HG03439 (cell line): ENCODE measurements around the gene TBATA.

Experiments used
- ATAC-seq: cut with Tn5 transposase; IDR thresholded peaks from one replicate; pipeline ENCODE4 v1.9.1; 2021; ENCODE audit warnings: mild to moderate bottlenecking, moderate library complexity; ENCODE audit not compliant: unreplicated experiment

The TBATA gene

DNA sequence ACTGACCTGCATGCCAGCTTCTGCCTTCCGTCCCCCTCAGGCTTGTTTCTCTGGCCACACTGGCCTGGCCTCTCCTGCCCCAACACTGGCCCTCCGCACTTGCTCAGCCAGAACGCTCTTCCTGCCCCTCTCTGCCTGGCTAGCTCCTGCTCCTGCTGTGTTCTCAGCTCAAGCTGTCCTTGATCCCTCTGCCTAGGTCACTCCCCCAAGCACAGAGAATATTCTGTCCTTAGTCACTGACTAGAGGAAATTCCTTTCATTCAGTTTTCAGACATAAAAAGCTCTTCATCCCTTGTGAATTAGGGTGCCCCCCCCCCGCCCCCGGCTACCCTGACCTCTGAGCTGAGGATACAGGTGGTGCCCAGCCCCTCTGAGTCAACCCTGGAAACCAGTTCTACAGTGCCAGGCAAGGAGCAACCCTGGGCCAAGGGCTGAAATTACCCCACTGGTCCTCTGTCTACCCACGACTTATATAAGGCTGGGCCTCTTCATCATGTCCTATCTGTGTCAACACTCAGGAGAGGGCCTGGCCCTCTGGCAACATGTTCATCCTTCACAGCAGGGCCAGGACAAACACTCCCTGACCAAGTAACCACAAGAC, 23.9 kb upstream of the TBATA start:
- ATAC-seq, result no peak

DNA sequence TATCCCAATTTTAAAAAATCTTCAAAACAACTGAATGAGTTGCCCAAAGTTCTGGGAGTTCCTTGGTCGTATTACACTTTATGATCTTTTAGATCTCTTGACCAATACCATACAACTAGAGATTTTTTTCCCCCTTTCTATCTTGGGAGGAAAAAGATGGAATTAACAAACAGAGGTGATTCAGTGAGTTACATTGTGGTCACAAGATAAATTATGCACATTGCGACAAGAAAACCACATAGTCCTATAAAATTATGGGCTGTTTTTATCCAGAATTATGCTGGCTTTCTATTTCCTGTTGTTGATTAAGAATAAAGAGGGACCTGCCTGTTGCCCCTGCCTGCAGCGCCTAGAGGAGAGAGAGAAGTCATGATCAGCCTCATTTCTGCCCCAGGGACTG, 22.4 kb upstream of the TBATA start:
- ATAC-seq, result no peak

DNA sequence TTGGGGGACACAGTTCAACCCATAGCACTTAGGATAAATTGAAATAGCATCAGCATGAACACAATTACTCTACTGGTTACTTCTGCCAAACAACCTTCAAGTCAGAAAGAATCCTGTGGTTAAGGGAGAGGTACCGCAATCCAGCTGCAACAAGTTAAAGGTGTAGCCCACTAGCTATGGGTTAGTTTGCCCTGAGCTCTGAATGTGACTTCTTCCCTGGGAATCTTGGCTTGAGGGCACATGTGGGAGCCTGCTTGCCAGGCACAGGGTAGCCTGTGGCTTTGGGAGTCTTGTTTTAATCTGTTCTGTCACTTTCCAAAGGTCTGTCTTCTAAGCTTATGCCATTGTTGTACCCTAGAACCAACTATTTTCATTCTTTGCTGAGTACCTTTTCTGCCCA, 21.7 kb upstream of the TBATA start:
- no peak for ATAC-seq

DNA sequence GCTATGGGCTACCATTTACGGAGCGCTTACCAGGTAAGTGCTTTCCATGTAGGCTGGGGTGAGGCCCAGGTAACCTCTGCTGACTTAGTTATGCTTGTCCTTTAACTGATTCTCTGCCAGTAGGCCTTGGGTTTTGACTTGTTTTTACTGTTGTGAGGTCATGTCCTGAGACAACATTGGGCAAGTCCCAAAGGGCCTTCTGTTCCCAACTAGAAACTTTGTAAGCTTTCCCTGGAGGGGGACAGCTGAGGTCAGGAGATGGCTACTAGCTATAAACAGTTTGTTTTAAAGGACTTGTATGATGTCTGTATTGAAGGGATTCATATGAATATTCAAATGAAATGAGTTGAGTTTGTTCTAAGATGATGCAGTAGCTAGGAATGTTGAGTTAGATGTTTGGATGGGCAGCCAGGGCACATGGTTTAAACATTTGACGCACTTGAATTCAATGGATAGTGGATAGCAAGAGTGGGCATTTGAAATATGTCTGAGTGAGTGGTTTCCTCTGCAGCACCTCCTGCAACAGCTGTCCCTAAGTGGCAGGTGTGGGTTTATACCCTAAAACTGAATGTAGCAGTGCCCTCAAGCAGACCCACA, 20.5 kb upstream of the TBATA start:
- ATAC-seq, result no peak

DNA sequence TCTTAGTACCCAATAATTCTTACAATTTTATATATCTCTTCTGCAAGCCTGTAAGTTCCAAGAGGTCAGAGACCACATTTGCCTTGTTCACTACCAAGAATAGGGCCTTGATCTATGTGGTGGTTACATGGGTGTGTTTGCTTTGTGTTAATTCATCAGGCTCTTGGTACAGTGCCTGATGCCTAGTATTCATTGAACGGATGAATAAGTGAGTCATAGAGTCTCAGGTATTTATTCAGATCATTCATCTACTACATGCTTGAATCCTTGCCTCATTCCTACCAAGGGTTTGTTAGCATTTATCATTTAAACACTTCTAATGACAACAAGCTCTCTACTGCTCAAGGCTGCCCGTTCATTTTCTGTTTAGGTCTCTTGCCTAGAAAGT, 19.2 kb upstream of the TBATA start:
- no peak for ATAC-seq

DNA sequence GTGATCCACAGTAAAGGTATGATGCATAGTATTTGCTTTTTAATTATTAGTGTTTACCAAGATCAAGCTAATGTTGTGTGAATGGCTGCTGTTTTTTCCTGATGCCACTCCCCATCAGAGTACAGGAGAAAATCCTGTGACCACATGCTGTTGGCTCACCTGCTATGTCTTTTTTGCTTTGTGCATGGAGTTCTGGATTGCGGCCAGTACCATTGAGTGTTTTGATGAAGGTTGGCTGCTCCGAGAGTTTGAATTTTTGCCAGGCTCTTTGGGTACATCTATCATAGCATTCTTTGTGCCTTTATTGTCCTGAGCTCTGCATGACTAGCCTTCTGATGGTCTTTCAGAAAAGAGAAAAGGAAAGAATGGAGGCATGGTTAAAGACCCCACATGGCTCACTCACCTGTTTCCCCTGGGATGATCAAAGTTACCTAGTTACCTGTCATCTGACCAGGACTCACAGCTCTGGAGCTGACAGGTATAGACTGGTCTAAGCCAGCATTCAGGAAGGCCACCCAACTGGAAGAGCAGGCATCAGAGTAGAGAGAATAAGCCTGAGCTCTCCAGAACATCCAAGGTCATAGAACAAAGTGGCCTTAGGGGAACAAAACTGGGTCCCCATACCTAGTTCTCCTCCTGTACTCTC, 18.7 kb upstream of the TBATA start:
- ATAC-seq, result no peak

DNA sequence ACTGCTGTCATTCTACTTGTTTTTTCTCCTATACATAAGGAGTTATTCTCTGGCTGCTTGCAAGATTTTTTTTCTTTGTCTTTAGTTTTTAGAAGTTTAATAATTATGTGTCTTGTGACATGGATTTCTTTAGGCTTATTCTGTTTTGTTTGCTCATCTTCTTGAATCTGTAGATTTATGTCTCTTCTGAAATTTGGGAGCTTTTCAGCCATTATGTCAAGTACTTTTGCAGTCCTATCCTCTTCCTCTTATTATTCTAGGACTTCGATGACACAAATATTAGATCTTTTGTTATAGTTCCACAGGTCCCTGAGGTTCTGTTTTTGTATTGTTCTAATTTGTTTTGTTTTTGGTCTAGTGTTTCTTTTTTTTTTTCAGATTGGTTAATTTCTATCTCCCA, 16.7 kb upstream of the TBATA start:
- ATAC-seq, result no peak

DNA sequence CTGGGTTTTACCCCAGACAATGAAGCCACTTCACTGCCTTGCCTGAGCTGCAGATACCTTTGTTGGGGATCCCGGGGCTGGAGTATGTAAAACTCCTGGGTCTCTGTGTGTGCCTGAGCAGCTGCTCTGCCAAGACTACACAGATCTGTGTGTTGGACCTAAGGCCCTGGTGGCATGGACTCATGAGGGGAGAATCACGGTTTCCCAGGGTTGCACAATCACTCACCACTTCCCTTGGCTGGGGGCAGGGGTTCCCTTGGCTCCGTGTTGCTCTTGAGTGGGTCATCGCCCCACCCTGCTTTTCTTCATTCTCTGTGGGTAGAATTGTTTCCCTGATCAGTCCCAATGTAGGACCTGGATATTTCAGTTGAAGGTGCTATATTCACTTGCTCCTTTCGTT, 13.9 kb upstream of the TBATA start:
- ATAC-seq, result no peak

DNA sequence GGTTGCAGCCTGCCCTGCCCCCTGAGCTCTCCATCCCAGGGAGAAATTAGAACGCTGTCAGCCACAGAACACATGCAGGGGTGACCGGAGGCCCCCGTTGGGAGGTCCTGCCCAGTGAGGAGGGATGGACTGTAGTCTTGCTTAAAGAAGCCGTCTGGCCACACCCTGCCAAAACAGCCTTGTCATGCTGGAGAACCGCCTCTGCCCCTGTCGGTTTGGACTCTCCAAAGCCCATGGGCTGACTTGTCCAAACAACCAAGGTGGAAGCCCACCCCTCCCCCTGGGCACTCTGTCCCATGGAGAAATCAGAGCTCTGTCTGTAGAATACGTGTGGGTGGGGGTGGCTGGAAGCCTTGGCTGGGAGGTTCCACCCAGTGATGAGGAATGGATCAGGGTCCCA, 12.7 kb upstream of the TBATA start:
- ATAC-seq, result no peak

DNA sequence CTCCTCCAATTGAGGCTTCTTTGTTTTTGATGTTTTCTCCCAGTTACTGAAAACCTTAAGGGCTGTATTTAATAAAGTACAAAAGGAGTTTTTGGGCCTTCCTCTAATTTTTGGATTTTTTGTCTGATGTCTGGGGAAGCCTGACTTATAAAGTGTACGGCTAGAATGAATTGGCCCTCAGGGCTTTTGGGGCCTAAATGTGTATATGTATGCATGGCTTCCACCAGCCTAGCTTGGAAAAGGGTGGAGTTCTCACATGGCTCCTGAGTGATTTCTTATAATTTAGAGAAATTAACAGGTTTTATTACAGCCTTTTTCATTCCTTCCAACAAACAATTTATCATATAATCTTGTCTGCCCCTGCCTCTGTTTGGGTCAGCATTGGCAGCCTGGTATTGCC, 10.4 kb upstream of the TBATA start:
- ATAC-seq, result no peak

DNA sequence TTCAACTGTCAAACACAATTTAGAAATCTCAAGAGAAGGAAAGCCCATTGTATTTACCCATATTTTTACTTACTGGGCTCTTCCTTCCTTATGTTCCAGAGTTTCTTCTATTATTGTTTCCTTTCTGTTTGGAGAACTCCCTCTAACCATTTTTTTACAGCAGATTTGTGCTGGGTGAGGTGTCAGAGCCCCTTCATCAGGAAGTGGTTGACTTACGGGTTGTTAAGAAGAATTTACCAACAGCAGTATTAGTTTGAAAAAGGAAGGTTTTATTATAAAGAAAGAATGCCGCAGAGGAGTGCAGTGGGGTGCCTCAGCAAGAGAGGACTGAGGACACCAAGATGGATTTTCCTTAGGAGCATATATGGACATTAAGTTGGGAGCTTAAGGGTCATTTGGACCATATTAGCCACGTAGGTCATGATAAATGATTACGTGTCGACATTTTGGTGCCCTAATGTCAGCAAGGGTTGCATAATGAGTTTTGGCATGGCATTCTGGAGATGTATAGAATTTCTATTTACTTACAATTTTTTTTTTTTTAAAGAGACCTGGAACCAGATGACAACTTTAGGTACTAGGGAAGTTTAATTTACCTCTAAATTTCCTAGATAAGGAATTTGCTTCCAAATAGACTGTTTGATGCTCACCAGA, 6.3 kb upstream of the TBATA start:
- ATAC-seq, result no peak

DNA sequence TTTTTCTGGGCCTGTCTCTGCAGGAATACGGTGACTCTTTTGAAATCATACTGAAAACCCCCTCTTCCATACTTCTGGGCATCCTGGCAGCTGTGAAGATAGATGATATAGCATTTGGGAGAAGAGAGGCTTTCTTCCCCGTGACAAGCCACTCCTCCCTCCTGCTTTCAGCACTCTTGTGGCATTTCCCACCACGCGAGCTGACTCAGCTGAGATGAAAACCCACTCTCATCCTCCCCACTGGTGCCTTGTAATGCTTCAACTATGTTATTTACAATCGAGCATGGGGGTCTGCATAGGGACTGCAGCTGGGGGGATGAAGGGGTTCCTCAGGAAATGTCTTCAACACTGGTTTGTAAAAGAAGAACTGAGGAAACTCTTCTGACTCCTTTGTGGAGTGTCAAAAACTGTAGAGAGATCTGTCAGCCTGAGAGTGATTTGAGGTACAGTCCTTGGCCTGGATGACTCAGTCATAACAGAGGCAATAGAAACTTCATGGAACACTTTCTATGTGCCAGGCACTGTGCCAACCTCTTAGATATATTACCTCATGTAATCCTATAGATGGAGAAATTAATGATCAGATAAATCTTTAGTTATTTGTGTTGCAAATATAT, 1.7 kb upstream of the TBATA start:
- ATAC-seq, result no peak

DNA sequence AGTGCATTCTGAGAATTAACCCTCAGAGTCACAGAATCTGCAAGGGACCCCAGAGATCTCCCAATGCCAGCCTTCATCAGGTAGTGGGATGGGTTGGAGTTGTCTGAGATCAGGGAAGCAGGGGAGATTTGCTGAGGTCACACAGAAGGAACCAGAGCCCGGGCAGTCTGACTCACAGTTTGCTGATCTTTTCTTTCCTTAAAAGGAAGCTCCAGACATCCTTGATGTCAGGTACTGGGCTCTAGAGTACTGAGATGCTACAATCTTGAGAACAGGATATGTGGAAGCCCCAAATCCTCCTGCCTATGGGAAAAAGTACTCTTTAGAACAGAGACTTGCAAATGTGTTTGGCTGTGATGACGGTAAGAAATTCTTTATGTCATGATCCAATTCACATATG, 706 bp downstream of the TBATA start:
- ATAC-seq, result no peak

DNA sequence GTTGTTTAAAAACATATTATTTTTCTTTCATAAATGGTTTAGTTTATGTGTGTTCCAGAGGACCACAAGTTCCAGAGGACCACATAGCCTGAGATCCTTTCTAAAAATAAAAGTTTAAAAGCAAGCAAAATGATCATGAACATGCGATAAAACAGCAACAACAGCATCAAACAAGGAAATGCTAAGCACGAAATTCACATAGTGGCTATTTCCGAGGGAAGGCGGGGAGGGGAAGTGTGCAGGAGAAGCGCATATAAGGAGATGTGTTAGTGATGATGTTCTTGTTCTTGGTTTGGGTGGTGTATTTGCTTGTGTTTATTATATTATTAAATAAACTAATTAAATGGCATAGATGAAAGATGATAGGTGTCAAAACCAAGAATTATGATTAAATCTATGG, 1.2 kb downstream of the TBATA start:
- ATAC-seq, result no peak

DNA sequence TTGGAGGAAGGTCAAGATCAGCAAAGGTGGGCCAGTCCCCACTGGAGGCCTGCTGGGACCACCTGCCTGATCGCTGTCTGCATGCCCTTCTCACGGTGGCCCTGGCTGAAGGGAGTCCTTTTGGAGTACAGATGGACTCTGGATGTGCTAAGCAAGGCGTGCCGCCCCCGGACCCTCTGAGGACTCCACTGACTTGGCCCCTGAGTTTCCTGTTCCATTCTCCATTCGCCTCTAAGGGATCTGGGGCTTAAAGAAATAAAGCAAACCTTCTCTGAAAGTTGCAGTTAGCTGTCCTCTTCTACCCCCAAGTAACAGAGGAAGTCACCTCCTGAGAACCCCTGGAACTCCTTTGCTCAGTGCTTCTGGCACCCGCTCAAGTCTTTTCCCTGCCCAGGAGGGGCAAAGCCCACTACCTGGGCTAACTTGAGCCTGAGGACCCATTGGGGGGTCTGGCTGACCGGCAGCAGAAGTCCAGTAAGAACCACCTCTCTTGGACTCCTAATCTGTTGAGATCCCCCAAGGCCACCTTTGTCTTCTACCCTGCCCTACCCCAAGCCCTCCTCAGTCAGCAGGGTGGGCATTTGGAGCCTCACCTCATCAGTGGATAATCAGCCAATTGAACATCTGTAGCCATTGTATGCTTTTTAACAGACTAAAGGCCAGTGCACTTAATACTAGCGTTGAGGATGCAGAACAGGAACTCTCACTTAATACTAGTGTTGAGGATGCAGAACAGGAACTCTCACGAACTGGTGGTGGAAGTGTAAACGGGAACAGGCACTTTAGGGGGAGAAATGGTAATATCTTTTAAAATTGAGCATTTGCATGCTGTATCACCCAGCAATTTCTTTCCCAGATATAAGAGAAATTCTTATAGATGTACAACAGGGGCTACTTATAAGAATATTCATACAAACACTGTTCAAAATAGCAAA, 2.2 kb downstream of the TBATA start:
- ATAC-seq, result no peak

DNA sequence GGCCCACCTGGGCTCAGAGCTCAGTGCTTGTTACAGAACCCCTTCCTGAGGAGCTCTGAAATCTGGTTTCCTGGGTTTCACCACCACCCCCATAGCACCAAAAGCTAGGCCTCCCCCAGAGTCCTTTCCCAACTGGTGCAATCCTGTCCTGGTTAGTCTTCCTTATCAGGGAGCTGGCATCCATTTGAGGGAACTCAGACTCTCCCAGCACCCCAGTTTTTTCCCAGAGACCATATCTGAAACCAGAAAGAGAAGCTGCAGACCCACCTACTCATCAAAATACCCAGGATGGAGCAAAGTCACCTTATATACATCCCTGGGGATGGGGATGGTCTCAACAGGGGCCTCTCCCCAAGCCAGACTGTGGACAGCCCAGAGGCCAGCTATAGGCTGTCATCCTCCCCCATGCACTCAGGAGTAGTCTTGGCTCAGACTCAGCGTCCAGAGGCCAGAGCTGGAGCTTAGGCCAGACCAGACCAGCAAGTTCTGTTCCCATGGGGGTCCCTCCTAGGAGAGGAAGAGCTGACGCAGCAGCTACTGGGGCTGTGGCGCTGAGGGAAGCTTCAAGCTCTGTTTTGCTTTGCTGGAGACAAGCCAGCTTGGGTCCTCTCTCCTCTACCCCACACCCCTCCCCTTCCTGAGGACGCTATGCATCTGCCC, 3.0 kb downstream of the TBATA start:
- no peak for ATAC-seq

DNA sequence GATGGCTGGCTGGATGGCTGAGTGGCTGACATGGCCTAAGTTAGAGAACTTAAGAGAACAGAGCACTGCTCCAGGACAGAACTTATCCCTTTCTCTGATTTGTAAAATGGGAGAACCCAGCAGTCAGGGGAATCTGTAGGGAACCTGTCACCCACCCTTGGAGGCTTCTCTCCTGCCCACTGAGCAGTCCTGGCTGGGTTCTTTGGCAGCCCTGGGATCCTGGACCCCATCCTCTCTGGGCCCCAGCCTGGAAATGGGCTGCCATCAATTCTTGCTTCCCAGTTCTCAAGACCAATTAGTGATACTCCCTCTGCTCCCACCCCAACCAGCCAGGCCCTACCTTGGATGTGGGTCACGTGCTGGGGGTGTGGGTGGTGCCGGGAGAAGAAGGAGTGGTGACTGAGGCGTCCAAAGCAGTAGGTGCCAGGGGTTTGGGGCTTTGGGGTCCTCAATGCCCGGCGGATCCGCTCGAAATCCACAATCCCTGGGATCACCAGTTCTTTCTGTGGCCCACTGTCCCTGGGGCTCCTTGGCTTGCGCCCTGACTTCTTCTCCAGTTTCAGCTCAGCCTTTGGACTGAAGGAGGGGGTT, 3.6 kb downstream of the TBATA start:
- no peak for ATAC-seq

DNA sequence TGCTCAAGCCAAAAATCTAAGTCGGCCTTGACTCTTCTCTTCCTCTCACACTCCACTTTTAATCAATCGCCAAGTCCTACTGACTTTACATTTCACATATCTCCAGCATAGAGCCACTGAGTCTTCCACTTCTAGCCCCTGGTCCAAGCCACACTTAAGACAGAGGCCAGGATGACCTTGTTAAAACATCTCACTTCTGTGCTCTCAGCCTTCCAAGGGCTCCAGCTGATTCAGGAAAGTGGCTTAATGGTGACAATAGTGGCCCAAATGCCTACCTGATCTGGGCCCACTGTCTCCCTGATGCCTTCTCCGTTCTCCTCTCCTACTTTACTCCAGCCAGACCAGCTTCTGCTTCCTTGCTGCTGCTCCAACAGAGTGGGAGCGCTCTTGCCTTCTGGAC, 4.4 kb downstream of the TBATA start:
- no peak for ATAC-seq

DNA sequence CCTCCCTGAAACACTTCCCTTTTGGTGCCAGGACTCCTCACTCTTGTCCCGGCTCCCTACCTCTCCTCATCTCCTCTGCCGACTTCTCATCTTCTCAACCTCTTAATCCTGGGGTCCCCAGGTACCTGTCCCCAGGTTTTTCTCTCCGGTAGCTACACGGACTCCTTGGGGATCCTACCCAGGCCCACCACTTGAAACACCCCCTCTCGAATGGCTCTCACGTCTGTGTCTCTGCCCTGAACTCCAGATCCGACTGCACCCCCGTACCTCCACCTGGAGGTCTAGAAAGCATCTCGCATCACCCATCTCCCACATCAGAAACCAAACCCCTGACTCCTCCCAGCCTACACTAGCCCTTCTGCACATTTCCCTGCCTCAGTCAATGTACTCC, 4.8 kb downstream of the TBATA start:
- ATAC-seq, result no peak
